Measurements from ENCODE around the gene NINJ1.

The NINJ1 gene

DNA sequence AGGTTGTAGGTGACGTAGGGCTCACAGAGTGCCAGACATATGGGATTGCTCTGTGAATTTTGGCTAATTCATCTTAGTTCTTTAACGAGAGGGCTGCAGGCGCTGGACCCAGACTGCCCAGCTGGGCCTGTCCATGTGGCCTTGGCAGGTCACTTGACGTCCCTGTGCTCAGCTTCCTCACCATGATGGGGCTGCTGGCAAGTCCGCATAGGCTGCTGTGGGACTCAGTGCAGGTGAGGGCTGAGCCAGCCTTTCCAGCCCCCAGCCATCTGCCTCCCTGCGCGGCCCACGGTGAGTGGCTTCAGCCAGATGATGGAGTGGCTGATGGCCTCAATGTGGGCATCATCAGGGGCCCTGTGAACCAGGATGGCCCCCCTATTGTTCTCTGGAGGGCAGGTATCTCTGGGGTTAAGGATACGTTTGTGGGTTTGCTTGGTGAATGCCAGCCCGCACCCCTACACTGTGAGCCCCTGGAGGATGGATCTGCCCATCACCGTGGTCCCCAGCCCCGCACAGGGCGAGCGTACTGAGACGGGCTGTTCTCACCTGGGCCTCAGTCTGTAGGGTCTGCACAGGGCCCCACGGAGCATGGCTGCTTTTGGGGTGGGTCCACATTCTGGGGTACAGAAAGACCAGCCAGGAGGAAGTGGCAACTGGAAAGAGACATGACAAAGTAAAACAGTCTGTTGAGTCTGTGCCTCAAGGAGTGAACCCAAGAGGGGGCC, 34.3 kb downstream of the NINJ1 start:
- DNase-seq: peak; percentile 14

GRCh38 chr9:93098236-93098946, 35.7 kb downstream of the NINJ1 start:
- DNase-seq: peak; percentile 72

- peak; percentile 18 for DNase-seq
These were observed 36.4 kb downstream of the NINJ1 start for GRCh38 chr9:93097511-93098201.

DNA sequence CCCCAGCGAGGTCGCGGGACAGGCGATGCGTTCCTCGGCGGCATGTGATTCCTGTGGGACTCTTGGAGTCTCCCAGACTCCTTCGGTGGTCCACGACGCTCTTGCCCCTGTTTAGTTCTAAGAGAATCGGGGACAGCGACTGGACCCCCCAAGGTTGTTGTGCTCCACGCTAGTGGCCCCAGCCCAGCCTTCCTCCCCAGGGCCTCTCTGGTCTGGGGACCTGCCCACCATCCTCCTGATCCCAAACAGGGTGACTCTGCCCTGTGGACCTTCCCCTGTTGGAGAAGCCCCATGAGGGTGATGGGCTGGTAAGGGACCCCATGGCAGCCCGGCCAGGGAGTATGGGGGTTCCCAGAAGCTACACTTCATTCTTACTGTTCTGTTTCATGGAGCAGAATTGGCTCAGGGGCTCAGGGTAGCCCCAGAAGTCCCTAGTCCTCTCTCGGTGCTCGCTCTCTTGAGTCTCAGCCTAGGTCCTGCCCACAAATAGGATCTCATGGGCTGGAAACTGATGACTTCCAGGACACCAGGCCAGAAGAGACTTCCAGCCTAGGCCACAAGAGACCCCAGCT, 37.2 kb downstream of the NINJ1 start:
- peak; percentile 18 for DNase-seq

GRCh38 chr9:93096131-93096802, 37.8 kb downstream of the NINJ1 start, which contains the start of gene CARD19:
Gene CARD19 (plus strand): TSS chr9:93096217. CDS start chr9:93096346, 129 bp downstream.
- DNase-seq: peak; percentile 48

DNA sequence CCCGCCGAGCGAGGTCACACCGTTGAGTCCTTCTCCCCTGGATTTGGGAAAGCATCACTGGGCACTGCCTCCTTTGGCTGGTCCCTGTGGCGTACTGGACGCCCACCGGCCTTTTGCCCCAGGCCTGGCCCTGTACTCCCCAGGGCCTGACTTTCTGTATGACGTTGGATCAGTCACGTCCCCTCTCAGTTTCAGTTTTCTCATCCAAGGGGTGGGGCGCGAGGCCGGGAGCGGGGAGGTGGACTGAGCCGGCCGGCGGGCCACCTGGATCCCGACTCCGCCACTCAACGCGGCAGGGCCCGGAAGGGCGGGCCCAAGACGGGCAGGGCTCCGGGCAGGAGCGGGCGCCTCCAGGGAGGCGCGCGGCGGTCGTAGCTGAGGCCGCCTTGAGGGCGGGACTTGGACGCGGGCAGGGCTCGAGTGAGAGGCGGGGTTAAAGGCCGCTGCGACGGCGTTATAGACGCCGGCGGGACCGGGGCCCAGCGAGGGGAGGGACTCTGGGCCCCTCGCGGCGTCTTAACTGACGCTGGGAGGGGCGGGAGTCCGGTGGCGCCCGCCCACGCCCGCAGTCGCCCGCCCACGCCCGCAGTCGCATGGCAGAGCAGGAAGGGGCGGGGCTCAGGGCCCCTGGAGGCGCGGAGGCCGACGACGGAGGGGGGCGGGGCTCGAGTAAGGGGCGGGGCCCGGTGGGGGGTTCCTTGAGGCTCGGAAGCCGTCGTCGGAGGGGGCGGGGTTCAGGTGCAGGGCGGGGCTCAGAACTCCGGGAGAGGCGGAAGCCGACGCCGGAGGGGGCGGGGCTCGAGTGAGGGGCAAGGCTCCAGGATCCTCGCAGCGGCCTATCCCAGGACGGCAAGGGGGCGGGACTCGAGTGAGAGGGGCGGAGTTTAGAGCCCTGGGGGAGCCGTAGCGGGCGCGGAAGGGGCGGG, 38.6 kb downstream of the NINJ1 start:
- DNase-seq: peak; percentile 100

- DNase-seq: peak; percentile 25
These were observed 39.3 kb downstream of the NINJ1 start for GRCh38 chr9:93094658-93095204.

- DNase-seq: peak; percentile 15
These were observed 40.0 kb downstream of the NINJ1 start for GRCh38 chr9:93093877-93094657.

GRCh38 chr9:93093127-93093876, 40.7 kb downstream of the NINJ1 start:
- DNase-seq: peak; percentile 12

GRCh38 chr9:93092251-93092991, 41.6 kb downstream of the NINJ1 start:
- no peak for DNase-seq

GRCh38 chr9:93091453-93092081, 42.5 kb downstream of the NINJ1 start:
- DNase-seq: peak; percentile 48

- no peak for DNase-seq
These were observed 43.0 kb downstream of the NINJ1 start for GRCh38 chr9:93091056-93091452.

DNA sequence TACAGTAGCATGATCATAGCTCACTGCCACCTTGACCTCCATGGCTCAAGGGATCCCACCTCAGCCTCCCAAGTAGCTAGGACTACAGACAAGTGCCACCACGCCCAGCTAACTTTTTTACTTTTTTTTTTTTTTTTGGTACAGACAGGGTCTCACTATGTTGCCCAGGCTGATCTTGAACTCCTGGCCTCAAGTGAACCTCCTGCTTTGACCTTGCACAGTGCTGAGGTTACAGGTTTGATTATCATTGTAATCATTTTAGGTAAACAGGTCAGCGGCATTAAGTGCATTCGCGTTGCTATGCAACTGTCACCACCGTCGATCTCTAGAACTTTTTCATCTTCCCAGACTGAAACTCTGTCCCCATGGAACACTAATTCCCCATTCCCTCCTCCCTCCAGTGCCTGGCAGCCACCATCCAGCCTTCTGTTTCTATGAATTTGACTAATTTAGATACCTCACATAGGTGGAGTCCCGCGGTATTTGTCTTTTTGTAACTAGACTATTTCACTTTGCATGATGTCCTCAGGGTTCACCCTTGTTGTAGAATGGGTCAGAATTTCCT, 43.9 kb downstream of the NINJ1 start:
- DNase-seq: no peak

- no peak for DNase-seq
These were observed 44.5 kb downstream of the NINJ1 start for GRCh38 chr9:93089481-93089991.

- no peak for DNase-seq
These were observed 45.0 kb downstream of the NINJ1 start for GRCh38 chr9:93089024-93089423.

- no peak for DNase-seq
These were observed 45.4 kb downstream of the NINJ1 start for GRCh38 chr9:93088656-93089015.

DNA sequence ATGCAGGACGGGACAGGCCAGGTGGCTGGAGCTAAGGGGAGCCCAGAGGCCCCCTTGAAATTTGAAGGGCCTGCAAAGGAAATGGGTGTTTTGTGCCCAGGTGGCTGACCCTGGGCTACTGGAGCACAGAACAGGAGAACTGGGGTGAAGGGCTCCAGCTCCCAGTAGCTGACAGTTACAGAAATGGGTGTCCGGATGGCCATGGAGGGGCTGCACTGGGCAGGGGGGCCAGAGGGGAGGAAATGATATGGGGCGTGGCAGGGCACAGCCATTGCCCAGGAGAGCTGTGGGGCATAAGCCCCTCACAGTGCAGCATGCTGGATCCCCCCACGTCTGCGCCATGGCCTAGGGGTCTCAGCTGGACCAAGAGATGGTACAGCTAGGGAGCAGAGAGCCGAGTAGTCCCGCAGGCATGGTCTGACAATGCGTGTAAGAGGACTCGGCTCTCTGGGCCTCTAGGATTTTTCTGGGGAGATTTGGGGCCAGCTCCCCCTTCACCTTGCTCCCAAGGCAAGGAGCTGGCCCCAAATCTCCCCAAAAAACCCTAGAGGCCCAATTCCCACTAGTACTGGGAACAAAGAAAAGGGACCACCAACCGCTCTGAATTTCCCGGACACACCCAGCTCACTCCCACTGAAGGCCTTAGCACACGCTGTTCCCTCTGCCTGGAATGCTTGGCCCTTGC, 45.9 kb downstream of the NINJ1 start:
- no peak for DNase-seq

Data from activated CD8-positive, alpha-beta memory T cell treated with anti-CD3 and anti-CD28 coated beads, Interleukin-2, amount 50 U/mL, for 4 hours (primary cell).